ENCODE results near the gene POTEI.
"Not testable (repeated sequence)": the region's sequence is repeated elsewhere in the genome, so short reads cannot be mapped to it uniquely, and the experiment has no call there.

DNA sequence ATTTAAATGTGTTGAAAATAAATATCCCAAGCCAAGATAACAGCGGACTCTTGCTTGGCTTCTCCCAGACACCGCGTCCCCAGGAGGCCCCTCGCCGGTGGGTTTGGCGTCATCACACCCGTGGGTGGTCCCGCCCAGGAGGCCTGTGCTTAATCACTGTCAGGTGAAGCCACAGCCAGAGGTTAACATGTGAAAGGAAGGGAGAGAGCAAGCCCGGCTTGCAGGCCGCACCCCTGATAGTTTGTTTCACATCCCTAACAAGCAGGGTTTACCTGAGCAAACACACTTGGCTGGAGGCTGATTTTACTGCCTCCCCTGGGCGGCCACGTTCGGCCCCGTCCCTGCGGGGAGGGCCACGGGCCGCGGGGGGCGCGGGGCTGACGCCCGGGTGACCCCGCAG, 13.3 kb upstream of the POTEI start:
- TF ChIP-seq, protein P1, sequence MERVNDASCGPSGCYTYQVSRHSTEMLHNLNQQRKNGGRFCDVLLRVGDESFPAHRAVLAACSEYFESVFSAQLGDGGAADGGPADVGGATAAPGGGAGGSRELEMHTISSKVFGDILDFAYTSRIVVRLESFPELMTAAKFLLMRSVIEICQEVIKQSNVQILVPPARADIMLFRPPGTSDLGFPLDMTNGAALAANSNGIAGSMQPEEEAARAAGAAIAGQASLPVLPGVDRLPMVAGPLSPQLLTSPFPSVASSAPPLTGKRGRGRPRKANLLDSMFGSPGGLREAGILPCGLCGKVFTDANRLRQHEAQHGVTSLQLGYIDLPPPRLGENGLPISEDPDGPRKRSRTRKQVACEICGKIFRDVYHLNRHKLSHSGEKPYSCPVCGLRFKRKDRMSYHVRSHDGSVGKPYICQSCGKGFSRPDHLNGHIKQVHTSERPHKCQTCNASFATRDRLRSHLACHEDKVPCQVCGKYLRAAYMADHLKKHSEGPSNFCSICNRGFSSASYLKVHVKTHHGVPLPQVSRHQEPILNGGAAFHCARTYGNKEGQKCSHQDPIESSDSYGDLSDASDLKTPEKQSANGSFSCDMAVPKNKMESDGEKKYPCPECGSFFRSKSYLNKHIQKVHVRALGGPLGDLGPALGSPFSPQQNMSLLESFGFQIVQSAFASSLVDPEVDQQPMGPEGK (CRISPR knock-in tag; IDR thresholded peaks at IDR 0.05; ENCODE audit: borderline replicate concordance): not testable (repeated sequence)
- TF ChIP-seq ZNF8 (CRISPR knock-in tag; IDR thresholded peaks at IDR 0.05); TCF4 (CRISPR knock-in tag; IDR thresholded peaks at IDR 0.05; ENCODE audit: borderline replicate concordance); ZFP30 (CRISPR knock-in tag; IDR thresholded peaks at IDR 0.05); BACH2 (CRISPR knock-in tag; IDR thresholded peaks at IDR 0.05; ENCODE audit: borderline replicate concordance); ZFP3 (CRISPR knock-in tag; IDR thresholded peaks at IDR 0.05); ARNTL (CRISPR knock-in tag; IDR thresholded peaks at IDR 0.05; ENCODE audit: borderline replicate concordance, low read depth); ZNF565 (CRISPR knock-in tag; conservative IDR thresholded peaks at IDR 0.05; ENCODE audit: low read depth); PPARA (CRISPR knock-in tag; IDR thresholded peaks at IDR 0.05; ENCODE audit: borderline replicate concordance); TOX (CRISPR knock-in tag; IDR thresholded peaks at IDR 0.05; ENCODE audit: borderline replicate concordance); ISL1 (CRISPR knock-in tag; IDR thresholded peaks at IDR 0.05); CSDC2 (CRISPR knock-in tag; IDR thresholded peaks at IDR 0.05): not testable (repeated sequence)
- TF ChIP-seq, protein P2, sequence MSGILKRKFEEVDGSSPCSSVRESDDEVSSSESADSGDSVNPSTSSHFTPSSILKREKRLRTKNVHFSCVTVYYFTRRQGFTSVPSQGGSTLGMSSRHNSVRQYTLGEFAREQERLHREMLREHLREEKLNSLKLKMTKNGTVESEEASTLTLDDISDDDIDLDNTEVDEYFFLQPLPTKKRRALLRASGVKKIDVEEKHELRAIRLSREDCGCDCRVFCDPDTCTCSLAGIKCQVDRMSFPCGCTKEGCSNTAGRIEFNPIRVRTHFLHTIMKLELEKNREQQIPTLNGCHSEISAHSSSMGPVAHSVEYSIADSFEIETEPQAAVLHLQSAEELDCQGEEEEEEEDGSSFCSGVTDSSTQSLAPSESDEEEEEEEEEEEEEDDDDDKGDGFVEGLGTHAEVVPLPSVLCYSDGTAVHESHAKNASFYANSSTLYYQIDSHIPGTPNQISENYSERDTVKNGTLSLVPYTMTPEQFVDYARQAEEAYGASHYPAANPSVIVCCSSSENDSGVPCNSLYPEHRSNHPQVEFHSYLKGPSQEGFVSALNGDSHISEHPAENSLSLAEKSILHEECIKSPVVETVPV (CRISPR knock-in tag; IDR thresholded peaks at IDR 0.05): not testable (repeated sequence)

All from SK-N-SH treated with all-trans-retinoic acid at 6 μM for 48 hours (cell line).